Stimulated activated CD4-positive, alpha-beta T cell treated with anti-CD3 and anti-CD28 coated beads, Interleukin-15, amount 100 ng/mL, for 24 hours (primary cell): Measurements from ENCODE around the gene LIMS2.

ENCODE experiments used
- DNase-seq: peaks from one replicate; pipeline ENCODE4 v3.0.0-alpha.2; 2020

Gene LIMS2

DNA sequence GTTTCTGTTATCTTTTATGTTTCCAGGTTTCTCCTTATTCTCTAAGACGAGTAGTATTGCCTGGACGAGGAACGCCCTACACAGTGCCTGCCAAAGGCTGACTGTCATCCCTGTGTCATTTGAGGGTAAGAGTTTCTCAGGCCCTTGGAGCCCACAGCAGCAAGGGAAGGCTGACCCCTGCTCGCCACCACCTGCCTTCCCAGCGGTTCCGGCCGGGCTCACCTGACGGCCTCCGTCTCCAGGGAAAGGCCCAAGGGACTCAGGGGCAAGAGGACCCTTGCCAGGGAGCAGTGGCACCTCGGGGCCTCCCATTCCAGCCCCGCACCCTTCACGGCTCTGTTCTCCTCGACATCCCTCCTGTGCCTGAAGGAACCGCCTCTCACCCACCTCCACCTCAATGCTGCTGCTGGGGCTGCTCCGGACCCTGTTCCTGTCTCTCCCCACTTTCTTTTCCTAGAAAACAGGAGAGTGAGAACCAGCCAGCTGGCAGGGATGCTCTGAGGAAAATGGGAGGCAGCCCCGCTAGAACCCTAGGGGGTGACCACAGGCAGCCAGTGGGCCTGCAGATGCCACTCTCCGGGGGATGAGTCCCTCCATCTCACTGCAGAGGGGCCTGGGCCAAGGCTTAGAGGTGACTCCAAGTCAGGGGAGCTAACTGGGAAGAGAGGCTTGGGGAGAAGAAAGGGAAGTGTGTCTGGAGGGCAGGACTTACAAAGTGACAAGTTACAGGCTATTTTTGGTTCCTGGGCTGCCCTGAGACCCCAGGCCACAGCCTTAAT lies 1.9 kb downstream of the LIMS2 start:
- DNase-seq: no peak

DNA sequence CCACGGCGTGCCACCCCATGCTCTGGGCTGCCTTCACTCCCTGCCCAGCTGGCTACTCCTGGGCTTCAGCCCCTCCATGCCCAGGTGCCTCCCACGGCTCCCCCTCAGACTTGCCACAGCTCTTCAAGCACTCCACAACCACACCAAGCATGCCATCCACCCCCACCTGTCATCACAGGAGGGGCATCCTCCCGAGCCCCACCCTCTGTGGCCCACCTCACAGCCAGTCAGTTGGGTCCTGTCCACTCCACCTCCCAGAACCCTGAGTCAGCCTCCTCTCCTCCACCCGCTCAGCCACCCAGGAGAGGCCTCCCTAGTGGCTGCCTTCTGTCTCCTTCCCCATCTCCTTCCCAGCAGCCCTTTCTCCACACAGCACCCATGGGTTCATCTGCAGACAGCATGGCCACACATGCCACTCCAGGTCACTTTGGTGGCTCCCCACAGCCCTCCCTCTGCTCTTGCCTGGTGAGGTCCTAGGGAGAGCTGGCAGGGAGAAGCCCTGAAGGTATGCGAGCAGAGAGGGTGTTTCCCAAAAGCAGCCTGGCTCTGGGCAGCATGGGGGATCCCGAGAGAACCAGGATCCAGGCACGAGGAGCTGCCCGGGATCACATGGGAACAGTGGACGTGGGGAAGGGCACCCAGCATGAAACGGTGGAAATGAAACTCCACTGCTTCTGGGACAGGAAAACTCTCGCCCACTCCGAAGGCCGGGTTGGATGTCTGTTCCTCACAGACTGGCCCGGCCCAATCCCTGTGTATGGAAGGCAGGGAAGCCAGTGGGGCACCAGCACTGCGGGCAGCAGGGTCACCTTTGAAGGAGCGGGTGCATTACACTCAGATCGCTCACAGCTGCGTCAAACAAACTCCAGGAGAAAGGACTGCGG lies 2.7 kb downstream of the LIMS2 start:
- no peak for DNase-seq

DNA sequence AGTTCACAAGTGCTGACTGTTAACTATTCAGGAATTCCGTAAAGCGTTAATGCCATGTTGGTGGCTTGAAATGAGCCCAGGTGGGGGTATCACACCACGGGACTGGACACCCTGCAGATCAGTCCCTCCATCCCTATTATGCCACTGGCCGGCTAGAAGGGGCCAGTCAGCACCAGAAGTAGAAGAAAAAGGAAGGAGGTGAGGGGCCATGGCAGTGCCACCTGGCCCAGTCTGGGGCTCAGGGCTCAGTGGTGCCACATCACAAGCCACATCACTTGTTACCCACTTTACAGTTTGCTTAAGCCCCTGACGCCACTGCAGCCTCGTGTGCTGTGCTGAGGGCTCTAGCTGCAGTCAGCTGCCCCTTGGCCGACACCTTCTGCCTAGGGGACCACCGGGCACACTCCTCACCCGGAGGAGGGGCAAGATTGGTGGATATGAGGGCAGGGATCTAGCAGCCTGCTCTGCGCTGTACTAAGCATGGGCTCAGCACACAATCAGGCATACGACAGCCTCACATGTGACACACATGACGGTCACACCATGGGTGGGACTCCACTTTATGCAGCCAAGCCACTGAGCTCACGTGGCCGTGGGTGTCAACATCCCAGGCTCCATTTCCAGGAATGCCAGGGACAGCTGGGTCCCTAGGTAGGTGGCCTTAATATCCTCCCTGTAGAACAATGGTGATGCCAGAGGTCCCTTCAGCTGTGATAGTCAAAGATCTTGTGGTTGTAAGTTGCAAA lies 3.6 kb downstream of the LIMS2 start:
- DNase-seq: no peak

- DNase-seq: no peak
Measured at GRCh38 chr2:127670957-127671290, 4.4 kb downstream of the LIMS2 start.

DNA sequence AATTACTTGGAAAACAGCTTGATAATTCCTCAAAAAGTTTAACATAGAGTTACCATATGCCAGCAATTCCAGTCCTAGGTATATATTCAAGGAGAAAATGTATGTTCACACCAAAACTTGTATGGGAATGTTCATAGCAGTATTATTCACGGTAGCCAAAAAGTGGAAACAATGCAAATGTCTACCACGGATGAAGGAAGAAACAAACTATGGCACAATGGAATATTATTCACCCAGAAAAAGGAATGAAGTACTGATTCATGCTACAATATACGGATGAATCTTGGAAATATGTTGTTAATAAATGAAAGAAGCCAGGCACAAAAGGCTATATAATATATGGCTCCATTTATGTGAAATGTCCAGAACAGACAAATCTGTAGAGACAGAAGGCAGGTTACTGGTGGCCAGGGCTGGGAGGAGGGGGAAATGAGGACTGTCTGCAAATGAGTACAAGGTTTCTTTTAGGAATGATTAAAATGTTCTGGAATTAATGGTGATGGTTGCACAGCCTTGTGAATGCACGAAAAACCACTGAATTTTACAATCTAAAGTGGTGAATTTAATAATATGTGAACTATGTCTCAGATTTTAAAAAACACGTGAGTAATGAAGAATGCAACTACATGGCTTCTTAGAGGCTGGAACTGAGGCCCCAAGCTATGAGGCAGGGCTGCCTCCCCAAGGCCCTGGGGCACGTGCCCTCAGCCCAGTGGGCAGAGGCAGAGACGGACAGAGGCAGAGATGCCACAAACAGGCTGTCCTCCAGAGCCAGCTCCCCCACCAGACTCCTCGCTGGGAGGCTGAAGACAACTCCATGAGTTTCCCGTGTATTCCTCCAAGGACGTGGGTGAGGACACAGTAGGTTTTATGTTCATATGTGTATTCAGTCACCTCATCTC lies 5.0 kb downstream of the LIMS2 start:
- DNase-seq: no peak

DNA sequence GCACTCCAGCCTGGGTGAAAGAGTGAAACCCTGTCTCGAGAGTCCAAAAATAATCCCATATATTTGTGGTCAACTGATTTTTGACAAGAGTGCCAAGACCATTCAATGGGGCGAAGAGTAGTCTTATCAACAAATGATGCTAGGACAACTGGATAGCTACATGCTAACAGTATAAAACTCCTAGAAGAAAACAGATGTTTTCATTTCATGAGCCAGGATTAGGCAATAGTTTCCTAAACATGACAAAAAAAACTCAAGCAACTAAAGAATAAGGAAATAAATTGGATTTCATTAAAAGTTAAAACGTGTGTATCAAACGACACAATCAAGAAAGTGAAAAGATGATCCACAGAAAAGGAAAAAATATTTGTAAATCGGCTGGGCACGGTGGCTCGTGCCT lies 6.3 kb downstream of the LIMS2 start:
- no peak for DNase-seq

DNA sequence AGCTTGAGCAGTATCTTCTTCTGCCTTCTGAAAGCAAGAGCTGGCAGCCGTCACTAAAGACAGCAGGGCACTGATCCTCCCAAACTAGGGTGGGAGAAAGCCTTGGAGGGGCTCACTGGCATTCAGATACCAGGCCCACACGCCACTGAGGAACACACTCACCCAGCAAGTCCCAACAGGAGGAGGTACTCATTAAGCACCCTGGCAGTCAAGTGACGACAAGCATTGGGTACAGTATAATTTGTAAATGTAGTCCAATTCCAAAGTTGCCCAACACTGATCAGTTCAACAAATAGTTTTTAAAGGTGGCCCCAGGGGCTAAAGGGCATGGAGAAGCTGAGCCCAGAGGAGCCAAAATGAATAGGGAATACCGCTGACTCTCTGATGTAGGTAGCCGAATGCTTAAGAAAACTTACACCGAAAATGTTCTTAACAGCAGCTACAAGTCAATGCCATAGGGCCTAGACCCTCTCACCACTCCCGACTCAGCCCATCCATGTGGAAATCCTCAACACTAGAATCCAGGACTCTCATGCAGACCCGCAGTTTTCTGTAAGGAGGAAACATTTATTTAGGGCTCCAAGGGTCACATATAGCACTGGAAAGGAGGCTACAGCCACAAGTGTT lies 9.9 kb downstream of the LIMS2 start:
- no peak for DNase-seq

DNA sequence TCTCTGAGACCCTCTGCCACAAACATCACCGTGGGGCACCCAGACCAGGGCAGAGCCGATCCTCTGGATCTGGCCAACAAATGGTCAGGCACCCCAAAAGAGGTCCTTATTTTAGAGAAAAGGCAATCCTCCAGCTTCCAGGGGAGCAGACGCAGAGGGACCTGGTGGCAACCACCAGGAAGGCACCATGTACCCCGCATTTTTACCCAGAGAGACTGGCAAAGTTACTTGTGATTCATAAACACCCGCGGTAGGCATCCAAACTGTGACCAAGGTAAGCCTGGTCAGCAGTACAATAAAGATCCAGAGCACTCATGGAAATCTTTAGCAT lies 10.5 kb downstream of the LIMS2 start:
- no peak for DNase-seq

DNA sequence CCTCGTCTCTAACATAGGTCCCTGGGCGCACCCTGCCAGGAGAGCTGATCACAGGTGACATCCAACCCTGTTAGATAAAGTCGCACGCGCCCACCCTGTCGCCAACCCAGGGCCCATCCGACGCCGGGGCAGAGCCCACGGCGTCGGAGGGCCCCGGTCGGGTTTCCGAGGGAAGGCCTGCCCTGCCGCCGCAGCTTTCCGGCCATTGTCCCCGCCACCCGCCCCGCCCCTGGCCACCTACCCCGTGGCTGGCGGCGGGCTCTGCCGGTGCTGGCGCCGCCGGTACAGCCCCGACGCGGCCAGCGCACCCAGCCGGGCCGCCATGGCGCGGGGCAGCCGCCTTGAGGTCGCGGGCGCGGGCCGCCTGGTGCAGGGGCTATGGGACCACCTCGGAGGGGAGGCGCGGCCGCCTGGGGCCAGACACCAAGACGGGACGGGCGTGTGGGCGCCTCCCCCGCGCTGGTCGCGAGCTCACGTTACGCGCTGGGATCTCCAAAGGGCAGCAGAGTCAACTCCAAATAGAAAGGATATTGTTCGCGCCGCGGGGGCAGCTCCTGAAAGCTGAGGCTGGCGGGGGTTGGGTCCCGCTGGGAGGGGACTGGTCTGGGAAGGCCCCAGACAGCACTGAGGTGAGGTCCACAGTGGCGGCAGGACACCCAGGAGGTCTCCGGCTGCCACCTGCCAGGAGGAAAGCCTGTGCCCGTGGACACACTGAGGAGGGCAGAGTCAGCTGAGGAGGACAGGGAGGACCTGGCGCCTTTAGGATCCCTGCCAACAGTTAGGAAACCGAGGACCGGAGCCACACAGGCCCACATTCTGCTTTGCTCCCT lies 11.1 kb downstream of the LIMS2 start:
- no peak for DNase-seq

DNA sequence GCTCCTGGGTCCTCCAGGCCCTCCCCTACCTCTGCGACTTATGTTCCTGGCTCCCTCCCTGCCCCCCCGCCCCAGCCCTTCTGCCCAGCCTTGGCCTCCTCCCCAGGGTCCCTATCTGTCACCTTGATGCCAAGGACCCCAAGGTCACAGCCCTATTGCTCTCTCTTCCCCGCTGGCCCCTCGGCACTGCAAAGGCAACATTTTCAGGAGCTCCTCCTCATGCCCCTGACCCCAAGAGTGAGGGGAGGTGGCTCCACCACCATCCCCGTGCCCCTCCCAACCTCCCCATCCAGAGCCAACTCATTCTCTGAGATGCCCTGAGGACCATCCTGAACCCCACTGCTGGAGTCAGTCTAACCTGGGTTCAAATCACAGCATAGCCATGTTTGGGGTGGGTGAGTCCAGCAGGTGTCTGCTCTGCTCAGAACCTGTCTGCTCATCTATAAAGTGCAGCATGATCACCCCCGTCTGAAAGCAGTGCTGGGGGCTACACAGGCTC lies 11.7 kb downstream of the LIMS2 start:
- DNase-seq: no peak

DNA sequence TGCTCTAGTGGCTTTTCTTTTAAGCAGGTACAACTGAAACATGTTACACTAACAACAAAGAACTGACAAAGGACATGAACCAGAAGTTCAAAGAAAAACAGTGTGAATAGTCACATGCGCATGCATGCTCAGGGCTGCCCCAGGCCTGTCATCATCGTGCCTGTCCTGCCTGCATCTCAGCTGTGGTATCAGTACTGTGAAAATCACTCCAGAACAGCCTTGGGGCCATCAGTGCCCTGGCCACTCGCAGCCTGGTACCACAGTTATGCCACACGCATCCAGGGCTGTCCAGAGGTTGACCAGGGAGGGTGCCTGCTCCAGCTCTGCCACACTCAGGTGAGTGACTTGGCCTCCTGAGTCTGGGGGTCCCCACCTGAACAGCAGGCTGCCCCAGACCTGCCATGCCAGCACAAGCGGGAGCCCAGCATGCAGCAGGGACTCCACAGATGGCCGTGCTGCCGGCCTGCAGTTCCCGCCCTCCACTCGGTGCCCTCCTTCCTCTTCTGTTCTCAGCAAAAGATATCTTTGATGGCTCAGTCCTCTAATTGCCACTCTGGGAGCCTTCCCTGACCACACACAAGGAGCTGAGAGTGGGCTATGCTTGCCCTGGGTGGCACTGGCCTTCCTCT lies 12.3 kb downstream of the LIMS2 start:
- no peak for DNase-seq

GRCh38 chr2:127661949-127662510 lies 13.3 kb downstream of the LIMS2 start:
- DNase-seq: no peak

DNA sequence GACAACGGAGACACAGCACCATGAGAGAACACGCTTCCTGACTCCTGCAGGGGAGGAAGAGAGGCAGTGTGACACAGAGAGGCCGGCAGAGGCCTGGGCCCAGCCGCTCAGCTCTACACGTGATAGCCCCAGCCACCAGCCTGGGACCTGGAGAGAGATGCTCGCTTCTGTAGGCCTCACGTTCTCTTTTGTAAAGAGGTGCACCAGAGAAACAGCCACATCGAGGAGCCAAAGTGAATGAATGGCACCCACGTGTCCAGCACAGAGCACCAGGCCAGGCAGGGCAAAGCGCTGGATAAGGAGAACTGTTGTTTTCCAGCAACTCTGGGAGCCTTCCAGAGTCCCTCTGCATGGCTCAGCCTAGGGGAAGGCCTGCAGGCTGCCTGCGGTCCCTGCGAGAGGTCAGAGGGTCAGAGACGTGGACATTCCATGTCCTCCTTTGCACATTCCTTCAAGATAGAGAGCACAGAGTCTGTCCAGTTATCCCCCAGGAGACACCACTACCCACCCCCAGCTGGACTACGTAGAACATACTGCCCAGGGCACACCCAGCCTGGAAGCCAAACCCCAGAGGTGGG lies 14.2 kb downstream of the LIMS2 start:
- DNase-seq: no peak

- DNase-seq: no peak
Measured at GRCh38 chr2:127660291-127660578, 15.1 kb downstream of the LIMS2 start.

DNA sequence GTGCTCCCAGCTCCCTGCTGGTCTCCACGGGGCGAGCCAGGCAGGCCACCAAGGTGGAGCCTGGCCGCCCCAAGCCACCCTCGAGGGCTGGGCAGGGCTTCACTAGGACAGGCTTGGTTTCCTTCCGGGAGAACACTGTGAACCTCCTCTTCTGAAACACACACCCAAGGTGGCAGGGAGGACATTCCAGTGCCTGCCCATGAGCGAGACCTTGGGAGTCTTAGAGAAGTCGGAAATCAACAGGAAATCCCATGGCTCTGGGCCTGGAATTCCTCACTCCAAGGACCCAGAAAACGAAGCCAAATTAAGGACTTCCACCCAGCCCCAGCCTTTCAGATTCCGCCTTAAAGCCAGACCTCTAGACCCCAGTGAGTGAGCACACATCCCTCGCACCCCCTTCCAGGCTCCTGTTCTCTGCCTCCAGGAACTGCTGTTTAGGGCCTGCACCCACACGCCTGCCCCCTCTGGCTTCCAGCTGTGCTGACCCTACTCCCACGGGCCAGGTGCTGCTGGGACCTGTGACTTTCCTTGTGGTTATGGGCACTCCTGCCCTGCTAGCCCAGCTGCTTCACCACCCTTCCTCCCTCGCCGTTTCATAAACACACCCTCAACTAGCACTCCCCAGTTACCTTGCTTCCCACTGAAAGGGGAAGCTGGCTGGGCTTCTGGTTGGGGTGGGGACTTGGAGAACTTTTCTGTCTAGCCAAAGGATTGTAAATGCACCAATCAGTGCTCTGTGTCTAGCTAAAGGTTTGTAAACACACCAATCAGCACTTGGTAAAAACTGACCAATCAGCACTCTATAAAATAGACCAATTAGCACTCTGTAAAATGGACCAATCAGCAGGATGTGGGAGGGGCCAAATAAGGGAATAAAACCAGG lies 15.7 kb downstream of the LIMS2 start:
- no peak for DNase-seq

- no peak for DNase-seq
Measured at GRCh38 chr2:127658641-127659407, 16.5 kb downstream of the LIMS2 start.

GRCh38 chr2:127658146-127658545 lies 17.2 kb downstream of the LIMS2 start:
- no peak for DNase-seq

GRCh38 chr2:127657232-127657595 lies 18.1 kb downstream of the LIMS2 start:
- no peak for DNase-seq
